Measurements from ENCODE around the gene NEK10. TPM values are rescaled to one million over a fixed set of nuclear protein-coding genes. Genes with fewer than 3 reads are reported as not detected.

NEK10 gene
- total RNA-seq, 2 experiments from 2014 or later, result 0.28 to 1.3 TPM

Small RNAs within 50 kb of the gene (small RNA-seq; reads per million reads assigned to genes)
- gene MINOS1P3, result not detected
- not detected for gene RNU6-342P

Other genes starting within 250 kb of the NEK10 start
- 25.9 and 27.2 TPM in 2 replicates for gene SLC4A7, start 115.0 kb upstream of the NEK10 start, total RNA-seq (2014; rRNA removed; shearing (Covaris generic))
- gene SLC4A7, start 115.0 kb upstream of the NEK10 start, total RNA-seq (2022), result 31.9 and 35.6 TPM in 2 replicates

Measured in OCI-LY7 (cell line).